ENCODE measurements around the gene HEBP2.
A peak's percentile ranks its signal among the peaks of the same experiment; 100 is the strongest.
"Not testable (repeated sequence)": the region's sequence is repeated elsewhere in the genome, so short reads cannot be mapped to it uniquely, and the experiment has no call there.

The HEBP2 gene, protein sequence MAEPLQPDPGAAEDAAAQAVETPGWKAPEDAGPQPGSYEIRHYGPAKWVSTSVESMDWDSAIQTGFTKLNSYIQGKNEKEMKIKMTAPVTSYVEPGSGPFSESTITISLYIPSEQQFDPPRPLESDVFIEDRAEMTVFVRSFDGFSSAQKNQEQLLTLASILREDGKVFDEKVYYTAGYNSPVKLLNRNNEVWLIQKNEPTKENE

DNA sequence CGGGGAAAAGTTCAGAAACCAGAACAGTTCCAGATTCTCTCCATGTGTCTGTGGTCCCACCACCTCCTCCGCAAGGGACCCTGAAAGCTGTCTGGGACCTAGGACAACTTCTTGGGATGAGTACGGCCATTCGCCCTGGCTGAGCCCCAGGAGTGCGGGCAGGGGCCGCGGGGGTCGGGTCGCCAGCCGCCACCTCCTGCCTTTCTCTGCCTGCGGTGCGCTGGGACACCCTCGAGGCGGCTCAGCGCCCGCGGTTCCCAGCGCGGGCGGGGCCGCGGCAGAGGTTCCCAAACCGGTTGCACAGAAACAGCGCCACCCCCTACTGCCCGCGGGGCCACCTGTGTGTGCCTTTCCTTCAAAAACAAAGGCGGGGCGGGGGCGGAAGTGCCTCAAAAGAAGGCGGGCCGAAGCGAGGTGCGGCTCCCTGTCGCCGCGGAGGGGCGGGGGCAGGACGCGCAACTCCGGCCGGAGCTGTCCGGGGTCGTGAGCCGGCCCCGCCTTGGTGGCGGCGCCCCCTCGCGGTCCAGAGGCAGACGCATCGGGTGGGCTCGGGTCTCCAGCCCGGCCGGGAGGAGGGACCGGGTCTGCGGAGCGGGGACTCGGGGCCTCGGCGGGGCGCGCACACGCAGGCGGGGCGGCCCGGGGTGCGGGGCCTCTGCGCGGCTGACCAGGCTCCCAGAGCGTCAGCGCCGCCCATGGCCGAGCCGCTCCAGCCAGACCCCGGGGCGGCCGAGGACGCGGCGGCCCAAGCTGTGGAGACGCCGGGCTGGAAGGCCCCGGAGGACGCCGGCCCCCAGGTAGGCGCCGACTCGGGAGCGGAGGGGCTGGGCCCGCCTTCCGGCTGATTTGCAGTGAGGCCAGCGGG, at the start of gene HEBP2:
HEBP2 (plus strand) TSS at position 423 of the 865 bp plus-strand sequence; CDS start at position 696, 273 bp downstream.
- TF ChIP-seq, protein P1, sequence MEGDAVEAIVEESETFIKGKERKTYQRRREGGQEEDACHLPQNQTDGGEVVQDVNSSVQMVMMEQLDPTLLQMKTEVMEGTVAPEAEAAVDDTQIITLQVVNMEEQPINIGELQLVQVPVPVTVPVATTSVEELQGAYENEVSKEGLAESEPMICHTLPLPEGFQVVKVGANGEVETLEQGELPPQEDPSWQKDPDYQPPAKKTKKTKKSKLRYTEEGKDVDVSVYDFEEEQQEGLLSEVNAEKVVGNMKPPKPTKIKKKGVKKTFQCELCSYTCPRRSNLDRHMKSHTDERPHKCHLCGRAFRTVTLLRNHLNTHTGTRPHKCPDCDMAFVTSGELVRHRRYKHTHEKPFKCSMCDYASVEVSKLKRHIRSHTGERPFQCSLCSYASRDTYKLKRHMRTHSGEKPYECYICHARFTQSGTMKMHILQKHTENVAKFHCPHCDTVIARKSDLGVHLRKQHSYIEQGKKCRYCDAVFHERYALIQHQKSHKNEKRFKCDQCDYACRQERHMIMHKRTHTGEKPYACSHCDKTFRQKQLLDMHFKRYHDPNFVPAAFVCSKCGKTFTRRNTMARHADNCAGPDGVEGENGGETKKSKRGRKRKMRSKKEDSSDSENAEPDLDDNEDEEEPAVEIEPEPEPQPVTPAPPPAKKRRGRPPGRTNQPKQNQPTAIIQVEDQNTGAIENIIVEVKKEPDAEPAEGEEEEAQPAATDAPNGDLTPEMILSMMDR (IDR thresholded peaks at IDR 0.05; ENCODE audit: extremely low read depth, missing control alignments) = peak; percentile 57
- DNase-seq (ENCODE audit: low spot score) = peak; percentile 98

DNA sequence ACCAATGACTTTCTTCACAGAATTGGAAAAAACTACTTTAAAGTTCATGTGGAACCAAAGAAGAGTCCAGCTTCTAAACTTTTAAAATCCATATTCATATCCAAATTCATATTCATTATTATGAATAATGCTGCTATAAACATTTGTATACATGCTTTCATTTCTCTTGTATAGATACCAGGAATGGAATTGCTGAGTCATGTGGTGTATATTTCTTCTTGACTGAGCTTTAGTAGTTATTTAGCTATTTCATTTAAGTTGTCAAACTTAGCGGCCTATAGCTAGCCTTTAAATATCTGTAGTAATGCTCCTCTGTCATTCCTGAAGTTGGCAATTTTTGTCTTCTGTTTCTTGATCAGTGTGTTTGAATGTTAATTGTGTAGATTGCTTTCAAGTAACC, 46.1 kb upstream of the HEBP2 start:
- no peak for DNase-seq (ENCODE audit: low spot score)
- TF ChIP-seq, protein P1 (IDR thresholded peaks at IDR 0.05; ENCODE audit: extremely low read depth, missing control alignments) = no peak

DNA sequence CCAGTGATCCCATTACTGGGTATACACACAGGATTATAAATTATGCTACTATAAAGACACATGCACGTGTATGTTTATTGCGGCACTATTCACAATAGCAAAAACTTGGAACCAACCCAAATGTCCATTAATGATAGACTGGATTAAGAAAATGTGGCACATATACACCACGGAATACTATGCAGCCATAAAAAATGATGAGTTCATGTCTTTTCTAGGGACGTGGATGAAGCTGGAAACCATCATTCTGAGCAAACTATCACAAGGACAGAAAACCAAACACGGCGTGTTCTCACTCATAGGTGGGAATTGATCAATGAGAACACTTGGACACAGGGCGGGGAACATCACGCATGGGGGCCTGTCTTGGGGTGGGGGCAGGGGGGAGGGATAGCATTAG, 35.3 kb upstream of the HEBP2 start:
- DNase-seq (ENCODE audit: low spot score) = not testable (repeated sequence)

DNA sequence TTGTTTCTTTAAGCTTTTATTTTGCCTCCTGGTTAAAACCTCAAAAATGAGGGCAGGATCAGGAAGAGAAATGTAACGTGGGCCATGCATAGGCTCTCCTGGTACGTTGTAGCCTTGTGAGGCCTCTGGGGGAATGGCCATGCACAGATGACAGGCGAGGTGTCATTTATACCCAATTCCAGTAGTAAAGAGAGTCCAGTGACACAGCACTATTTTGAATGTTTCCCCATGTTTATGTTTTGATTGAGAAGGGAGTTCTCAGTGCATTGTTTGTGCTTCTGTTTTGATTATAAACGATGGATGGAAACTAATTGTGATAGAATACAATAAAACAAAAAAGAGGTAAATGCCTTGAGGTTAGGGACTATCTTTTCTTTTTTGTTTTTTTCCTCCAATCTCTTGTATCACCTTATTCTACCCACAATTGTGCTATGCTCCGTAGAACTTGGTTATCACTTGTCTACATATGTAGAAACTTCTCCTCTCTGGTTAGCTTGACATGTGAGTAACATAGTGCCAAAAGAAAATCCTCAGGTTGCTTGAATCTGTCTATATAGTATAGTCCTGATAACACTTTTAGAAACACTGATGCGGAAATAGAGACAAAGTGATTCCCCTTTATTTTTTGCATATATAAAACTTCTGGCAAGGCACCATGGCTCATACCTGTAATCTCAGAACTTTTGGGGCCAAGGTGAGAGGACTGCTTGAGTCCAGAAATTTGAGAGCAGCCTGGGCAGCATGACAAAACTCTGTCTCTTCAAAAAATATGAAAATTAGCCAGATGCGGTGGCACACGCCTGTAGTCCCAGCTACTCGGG, 33.2 kb upstream of the HEBP2 start:
- DNase-seq (ENCODE audit: low spot score) = no peak
- TF ChIP-seq, protein P1 (IDR thresholded peaks at IDR 0.05; ENCODE audit: extremely low read depth, missing control alignments) = no peak

DNA sequence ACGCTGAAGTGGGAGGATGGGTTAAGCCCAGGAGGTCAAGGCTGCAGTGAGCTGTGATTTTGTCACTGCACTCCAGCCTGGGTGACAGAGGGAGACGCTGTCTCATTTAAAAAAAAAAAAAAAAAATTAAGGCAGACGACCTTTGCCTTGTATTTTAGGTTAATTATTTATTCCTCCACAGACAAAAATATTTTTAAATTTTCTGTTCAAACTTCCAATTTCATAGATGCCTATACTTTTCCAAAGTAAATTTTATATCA, 32.6 kb upstream of the HEBP2 start:
- DNase-seq (ENCODE audit: low spot score) = no peak
- TF ChIP-seq, protein P1 (IDR thresholded peaks at IDR 0.05; ENCODE audit: extremely low read depth, missing control alignments) = no peak

DNA sequence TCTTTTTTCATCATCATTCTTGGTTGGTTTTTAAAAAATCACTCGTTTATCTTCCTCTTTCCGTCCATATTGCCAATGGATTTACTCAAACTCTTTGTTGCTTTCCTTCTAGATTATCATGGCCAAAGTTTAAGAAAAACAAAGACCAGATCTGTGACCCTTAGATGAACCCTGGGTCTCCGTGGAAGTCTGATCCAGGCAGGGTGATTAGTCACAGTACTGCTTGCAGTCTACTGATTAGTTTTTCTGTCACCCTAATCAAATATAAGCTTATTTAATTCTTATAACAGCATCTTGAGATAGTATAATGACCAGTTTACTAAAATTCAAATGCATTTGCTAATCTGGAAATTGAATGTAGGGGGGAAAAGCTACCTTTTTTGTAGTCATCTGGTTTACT, 32.3 kb upstream of the HEBP2 start:
- TF ChIP-seq, protein P1 (IDR thresholded peaks at IDR 0.05; ENCODE audit: extremely low read depth, missing control alignments) = no peak
- no peak for DNase-seq (ENCODE audit: low spot score)

DNA sequence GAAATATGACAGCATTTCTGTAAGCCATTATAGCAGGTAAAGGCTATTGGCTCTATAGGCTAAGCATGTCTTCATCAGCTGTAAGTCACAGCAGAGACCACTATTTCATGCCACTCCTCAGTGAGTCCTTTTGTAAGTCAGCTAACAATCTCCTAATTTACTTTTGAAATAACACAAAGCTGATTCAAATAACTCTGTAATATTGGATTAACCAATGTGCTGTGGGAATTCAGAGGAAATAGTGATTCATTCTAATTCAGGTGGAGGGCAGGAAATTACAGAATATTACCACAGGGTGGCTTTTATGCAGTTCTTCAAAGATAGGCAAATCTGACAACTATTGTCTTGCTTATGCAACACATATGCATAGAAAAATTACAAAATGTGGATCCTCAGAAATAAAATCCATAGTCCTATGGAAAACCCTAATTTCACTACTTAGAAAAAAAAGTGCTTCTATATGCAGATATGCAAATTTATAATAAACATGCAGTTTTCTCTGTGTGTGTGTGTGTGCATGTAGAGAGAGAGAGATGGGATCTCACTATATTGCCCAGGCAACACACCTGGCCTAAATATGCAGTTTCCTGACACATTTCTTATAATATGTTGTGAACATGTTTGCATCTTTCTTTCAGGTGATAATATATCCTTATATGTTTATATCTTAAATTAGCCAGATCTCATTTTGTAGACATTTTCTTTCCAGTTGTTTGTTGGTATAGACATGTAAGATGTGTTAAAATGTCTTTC, 31.1 kb upstream of the HEBP2 start:
- TF ChIP-seq, protein P1 (IDR thresholded peaks at IDR 0.05; ENCODE audit: extremely low read depth, missing control alignments) = no peak
- DNase-seq (ENCODE audit: low spot score) = no peak

Measured in GM20000 (cell line).